Measurements from ENCODE around the gene CDC42EP5.

DNA sequence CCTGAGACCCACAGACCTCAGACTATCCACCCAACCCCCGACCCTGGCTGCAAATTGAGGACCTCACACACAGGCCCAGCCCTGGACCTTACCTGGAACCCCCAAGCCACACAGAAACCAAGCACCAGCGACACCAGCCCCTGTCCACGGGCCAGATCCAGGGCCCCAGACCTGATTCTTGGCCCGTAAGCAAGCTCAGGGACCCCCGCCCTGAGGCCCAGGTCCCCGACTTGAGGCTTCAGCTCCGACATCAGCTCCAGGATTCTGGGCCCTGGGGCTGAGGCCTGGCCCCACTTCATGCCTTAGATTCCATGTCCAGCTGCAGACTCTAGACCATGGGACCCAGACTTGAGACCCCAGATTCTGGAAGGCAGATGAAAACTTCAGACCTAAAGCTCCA, 51.6 kb downstream of the CDC42EP5 start:
- TF ChIP-seq CTCF (IDR thresholded peaks at IDR 0.05; ENCODE audit: low read length) (no peak), EZH2 (IDR thresholded peaks at IDR 0.05; ENCODE audit: borderline replicate concordance, low read length) (no peak)

All from OCI-LY1 (cell line).